Activated CD8-positive, alpha-beta T cell treated with anti-CD3 and anti-CD28 coated beads for 36 hours (primary cell): ENCODE data around the gene INPP5E. TPM values are rescaled to one million over a fixed set of nuclear protein-coding genes. Genes with fewer than 3 reads are reported as not detected.

ENCODE experiments used
- ATAC-seq: fragments of 200-7000 bp; cut with Tn5 transposase; one replicate; pipeline ENCODE4 v1.10.0; 2021; ENCODE audit warnings: mild to moderate bottlenecking, moderate library complexity
- CTCF ChIA-PET: fragments of 350-600 bp; sonication (Branson Sonifier 250); formaldehyde crosslinking; loops from one replicate; lab custom pipeline; 2021; ENCODE audit warnings: antibody characterized with exemption; lab: Charles Lee
- POLR2A ChIA-PET: fragments of 350-600 bp; sonication (Branson Sonifier 250); formaldehyde crosslinking; loops from one replicate; lab custom pipeline; 2021; ENCODE audit warnings: antibody characterized with exemption; lab: Charles Lee
- DNase-seq: peaks from one replicate; pipeline ENCODE4 v3.0.0-alpha.2; 2020
- H3K27ac Mint-ChIP-seq: one replicate; pipeline ENCODE4 v1.8.0; 2021; ENCODE audit warnings: mild to moderate bottlenecking, mixed read lengths
- H3K27me3 Mint-ChIP-seq: one replicate; pipeline ENCODE4 v1.8.0; 2021; ENCODE audit warnings: mixed read lengths
- H3K36me3 Mint-ChIP-seq: one replicate; pipeline ENCODE4 v1.8.0; 2021; ENCODE audit warnings: low read depth, mixed read lengths
- H3K4me1 Mint-ChIP-seq: one replicate; pipeline ENCODE4 v1.8.0; 2021; ENCODE audit warnings: low read depth, mixed read lengths
- H3K4me3 Mint-ChIP-seq: one replicate; pipeline ENCODE4 v1.8.0; 2021; ENCODE audit warnings: mild to moderate bottlenecking, moderate library complexity, mixed read lengths
- H3K9me3 Mint-ChIP-seq: one replicate; pipeline ENCODE4 v1.8.0; 2021; ENCODE audit warnings: mixed read lengths
- intact Hi-C: fragments of 100-400 bp; cut with micrococcal nuclease; formaldehyde crosslinking; loops from one replicate; pipeline ENCODE4 v1.10.0; 2022
- total RNA-seq, 2 experiments: library from RNA; stranded (reverse); gene quantifications; one replicate each; pipeline ENCODE4 v1.2.3, GENCODE V29; 2021
- TF ChIP-seq, protein P1 (sequence below): fragments of 200-600 bp; IDR thresholded peaks from one replicate; pipeline ENCODE4 v1.8.0; 2022; ENCODE audit warnings: antibody characterized with exemption, mild to moderate bottlenecking

INPP5E gene
- total RNA-seq, 2 experiments from 2014 or later, result 12.0 to 13.8 TPM

DNA sequence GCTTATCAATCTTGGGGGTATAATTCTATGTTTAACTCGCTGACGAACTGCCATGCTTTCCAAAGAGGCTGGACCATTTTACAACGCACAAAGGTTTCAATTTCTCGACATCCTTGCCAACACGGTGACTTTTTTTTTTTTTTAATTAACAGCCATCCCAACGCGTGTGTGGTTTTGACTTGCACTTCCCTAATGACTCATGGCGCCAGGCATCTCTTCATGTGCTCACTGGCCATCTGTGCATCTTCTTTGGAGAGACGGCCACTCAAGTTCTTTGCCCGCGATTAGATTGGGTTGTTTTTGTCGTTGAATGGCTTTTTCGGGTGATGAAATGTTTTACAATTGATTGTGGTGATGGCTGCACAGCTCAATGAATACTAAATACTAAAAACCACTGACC is 53.6 kb downstream of the INPP5E start:
- ChIA-PET POLR2A (interaction anchor here (0.7 to 2.1 kb wide), 5 partner anchors 11 to 22 kb away, joined by 3 to 9 read pairs (median 5); partner anchors contain the start of genes DNLZ and SNAPC4), CTCF (interaction anchor here (0.6 to 1.0 kb wide), 2 partner anchors 10 to 11 kb away, joined by 3 to 5 read pairs; no protein-coding TSS in a partner anchor)
- DNase-seq (no peak), ATAC-seq (no peak)
- H3K27ac Mint-ChIP-seq, result no peak overlapping the region
- TF ChIP-seq, protein P1, sequence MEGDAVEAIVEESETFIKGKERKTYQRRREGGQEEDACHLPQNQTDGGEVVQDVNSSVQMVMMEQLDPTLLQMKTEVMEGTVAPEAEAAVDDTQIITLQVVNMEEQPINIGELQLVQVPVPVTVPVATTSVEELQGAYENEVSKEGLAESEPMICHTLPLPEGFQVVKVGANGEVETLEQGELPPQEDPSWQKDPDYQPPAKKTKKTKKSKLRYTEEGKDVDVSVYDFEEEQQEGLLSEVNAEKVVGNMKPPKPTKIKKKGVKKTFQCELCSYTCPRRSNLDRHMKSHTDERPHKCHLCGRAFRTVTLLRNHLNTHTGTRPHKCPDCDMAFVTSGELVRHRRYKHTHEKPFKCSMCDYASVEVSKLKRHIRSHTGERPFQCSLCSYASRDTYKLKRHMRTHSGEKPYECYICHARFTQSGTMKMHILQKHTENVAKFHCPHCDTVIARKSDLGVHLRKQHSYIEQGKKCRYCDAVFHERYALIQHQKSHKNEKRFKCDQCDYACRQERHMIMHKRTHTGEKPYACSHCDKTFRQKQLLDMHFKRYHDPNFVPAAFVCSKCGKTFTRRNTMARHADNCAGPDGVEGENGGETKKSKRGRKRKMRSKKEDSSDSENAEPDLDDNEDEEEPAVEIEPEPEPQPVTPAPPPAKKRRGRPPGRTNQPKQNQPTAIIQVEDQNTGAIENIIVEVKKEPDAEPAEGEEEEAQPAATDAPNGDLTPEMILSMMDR, result no peak
- no peaks in the 10 kb centered on the region for H3K9me3 Mint-ChIP-seq
- H3K36me3 Mint-ChIP-seq, result peaks cover 52% of the 10 kb centered on the region
- no peaks in the 10 kb centered on the region for H3K27me3 Mint-ChIP-seq
- H3K4me1 Mint-ChIP-seq, result peaks cover 16% of the 10 kb centered on the region
- intact Hi-C loops, result no loop called here
- H3K4me3 Mint-ChIP-seq, result no peak overlapping the region

DNA sequence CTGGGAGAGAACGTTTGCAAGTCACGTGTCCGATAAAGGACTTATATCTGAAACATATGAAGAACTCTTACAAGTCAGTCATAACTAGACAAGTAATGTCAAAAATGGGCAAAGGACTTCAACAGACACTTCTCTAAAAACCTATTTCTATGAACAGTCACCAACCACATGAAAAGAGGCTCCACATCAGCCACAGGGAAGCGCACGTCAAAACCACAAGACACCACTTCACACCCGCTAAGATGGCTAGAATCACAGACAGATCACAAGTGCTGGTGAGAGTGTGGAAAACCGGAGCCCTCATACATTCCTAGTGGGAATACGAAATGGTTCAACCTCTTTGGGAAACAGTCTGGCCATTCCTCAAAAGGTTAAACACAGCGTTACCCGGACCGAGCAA is 54.6 kb downstream of the INPP5E start:
- Mint-ChIP-seq H3K27ac (peak overlapping the region; percentile 36), H3K4me3 (no peak overlapping the region), H3K4me1 (peaks cover 16% of the 10 kb centered on the region), H3K27me3 (no peaks in the 10 kb centered on the region), H3K9me3 (no peaks in the 10 kb centered on the region), H3K36me3 (peaks cover 49% of the 10 kb centered on the region)
- intact Hi-C loops, result no loop called here
- TF ChIP-seq, protein P1, result no peak
- ChIA-PET POLR2A (interaction anchor here (1.0 to 2.0 kb wide), 5 partner anchors 10 to 21 kb away, joined by 3 to 9 read pairs (median 5); partner anchors contain the start of genes DNLZ and SNAPC4), CTCF (interaction anchor here (0.8 to 1.2 kb wide), 3 partner anchors 13 to 215 kb away, joined by 3 to 4 read pairs (median 3); partner anchors contain the start of gene DNLZ)
- DNase-seq, result peak; percentile 73
- ATAC-seq, result peak; percentile 81

DNA sequence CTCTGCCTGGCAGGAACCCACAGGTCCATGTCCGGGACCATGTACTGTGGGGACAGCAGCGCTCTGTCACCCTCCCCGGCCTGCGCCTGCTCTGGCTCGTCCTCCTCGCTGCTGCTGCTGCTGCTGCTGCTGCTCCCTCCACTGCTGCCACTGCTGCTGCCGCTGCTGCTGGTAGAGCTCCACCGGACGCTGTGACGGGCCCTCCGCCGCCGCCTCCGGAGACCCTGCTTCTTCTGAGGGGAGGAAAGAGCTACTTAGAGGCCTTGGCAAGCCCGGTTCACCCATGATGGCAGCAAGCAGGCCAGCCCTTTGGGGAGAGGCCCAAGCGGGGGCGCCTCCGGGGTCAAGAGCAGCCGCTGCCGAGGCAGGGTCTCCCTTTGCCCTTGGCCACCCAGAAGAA is 56.2 kb downstream of the INPP5E start:
- TF ChIP-seq, protein P1, result no peak
- peaks cover 40% of the 10 kb centered on the region for H3K36me3 Mint-ChIP-seq
- H3K27me3 Mint-ChIP-seq, result no peaks in the 10 kb centered on the region
- H3K27ac Mint-ChIP-seq, result no peak overlapping the region
- CTCF ChIA-PET, result no interaction called here
- ATAC-seq, result no peak
- intact Hi-C loops, result no loop called here
- peaks cover 16% of the 10 kb centered on the region for H3K4me1 Mint-ChIP-seq
- no peaks in the 10 kb centered on the region for H3K9me3 Mint-ChIP-seq
- no peak for DNase-seq
- POLR2A ChIA-PET, result interaction anchor here (1.2 to 1.9 kb wide), 3 partner anchors 14 to 20 kb away, joined by 3 to 5 read pairs (median 4); partner anchors contain the start of genes DNLZ and SNAPC4
- no peak overlapping the region for H3K4me3 Mint-ChIP-seq

DNA sequence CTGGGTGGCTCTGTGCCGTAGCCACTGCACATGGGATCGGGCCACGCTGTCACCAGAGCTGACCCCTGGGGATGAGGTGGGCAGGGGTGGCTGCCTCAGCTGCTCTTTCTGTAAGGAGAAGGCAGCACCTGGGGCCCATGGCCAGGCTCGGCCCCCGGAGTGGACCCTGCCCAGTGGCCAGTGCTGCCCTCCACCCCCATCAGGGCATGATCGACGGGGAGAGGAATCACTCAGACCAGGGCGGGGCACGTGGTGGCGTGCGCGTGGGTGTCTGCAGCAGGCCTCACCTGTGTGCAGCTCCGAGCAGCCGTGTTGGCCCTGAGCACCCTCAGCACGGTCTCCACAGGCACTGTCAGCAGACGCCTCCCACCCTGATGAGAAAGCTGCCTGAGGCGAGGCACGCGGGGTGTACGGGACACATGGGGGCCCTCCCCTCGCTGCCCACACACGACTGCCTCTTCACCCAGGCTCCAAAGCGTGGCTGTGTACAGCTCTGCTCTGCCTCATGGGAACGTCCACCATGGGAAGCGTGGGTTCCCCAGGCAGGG is 57.6 kb downstream of the INPP5E start:
- DNase-seq, result no peak
- POLR2A ChIA-PET, result interaction anchor here (0.9 to 1.0 kb wide), 3 partner anchors 10 to 18 kb away, joined by 3 to 4 read pairs (median 4); partner anchors contain the start of gene DNLZ
- intact Hi-C loops, result no loop called here
- CTCF ChIA-PET, result interaction anchor here (1.3 kb wide), 1 partner anchor 19 kb away, joined by 3 read pairs; no protein-coding TSS in a partner anchor
- Mint-ChIP-seq H3K4me3 (no peak overlapping the region), H3K4me1 (peaks cover 16% of the 10 kb centered on the region), H3K36me3 (peaks cover 28% of the 10 kb centered on the region), H3K9me3 (no peaks in the 10 kb centered on the region), H3K27ac (no peak overlapping the region), H3K27me3 (no peaks in the 10 kb centered on the region)
- no peak for ATAC-seq
- TF ChIP-seq, protein P1, result no peak

DNA sequence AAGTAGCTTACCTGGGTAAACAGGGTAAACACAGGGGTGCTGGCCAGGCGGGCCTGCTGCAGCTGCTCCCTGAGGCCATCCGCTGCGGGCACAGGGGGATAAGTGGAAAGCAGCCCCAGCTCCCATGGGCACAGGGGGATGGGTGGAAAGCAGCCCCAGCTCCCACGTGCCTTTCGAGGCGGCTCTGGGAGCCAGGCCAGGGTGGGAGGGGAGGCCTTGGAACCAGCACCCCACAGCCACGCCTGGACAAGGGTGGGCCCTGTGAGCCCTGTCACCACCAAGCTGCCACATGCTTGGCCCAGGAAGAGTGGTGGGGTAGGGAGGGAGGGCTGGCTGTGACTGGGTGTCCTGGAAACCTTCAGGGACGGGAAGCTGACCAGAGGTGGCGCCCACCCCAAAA is 58.3 kb downstream of the INPP5E start:
- CTCF ChIA-PET, result no interaction called here
- TF ChIP-seq, protein P1, result no peak
- POLR2A ChIA-PET, result interaction anchor here (0.9 to 1.0 kb wide), 2 partner anchors 17 to 18 kb away, joined by 3 to 4 read pairs; partner anchors contain the start of gene DNLZ
- H3K9me3 Mint-ChIP-seq, result no peaks in the 10 kb centered on the region
- H3K4me3 Mint-ChIP-seq, result no peak overlapping the region
- peaks cover 16% of the 10 kb centered on the region for H3K4me1 Mint-ChIP-seq
- intact Hi-C loops, result no loop called here
- H3K27me3 Mint-ChIP-seq, result no peaks in the 10 kb centered on the region
- DNase-seq (no peak), ATAC-seq (no peak)
- H3K36me3 Mint-ChIP-seq, result peaks cover 24% of the 10 kb centered on the region
- H3K27ac Mint-ChIP-seq, result no peak overlapping the region
